Measurements from ENCODE around the gene ARHGEF26.

DNA sequence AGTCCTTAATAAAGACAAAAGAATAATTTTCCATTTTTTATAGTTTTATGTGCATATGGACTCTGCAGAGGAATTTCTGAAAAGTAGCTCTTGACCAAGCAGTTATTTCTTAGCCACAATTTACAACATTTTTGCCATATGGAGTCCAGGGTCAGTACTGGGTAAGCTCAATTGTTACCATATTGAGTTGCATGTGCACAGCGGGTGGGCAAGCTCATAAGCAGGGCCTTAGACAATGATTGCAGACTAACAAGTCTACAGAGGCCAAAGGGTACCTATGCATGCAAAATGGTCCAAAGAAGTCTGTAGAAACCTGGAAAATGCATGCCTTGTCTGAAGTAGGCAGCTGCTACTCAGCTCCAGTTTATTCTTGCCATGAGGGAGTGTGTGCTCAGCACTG, 19.0 kb upstream of the ARHGEF26 start:
- TF ChIP-seq, protein P1, sequence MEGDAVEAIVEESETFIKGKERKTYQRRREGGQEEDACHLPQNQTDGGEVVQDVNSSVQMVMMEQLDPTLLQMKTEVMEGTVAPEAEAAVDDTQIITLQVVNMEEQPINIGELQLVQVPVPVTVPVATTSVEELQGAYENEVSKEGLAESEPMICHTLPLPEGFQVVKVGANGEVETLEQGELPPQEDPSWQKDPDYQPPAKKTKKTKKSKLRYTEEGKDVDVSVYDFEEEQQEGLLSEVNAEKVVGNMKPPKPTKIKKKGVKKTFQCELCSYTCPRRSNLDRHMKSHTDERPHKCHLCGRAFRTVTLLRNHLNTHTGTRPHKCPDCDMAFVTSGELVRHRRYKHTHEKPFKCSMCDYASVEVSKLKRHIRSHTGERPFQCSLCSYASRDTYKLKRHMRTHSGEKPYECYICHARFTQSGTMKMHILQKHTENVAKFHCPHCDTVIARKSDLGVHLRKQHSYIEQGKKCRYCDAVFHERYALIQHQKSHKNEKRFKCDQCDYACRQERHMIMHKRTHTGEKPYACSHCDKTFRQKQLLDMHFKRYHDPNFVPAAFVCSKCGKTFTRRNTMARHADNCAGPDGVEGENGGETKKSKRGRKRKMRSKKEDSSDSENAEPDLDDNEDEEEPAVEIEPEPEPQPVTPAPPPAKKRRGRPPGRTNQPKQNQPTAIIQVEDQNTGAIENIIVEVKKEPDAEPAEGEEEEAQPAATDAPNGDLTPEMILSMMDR (IDR thresholded peaks at IDR 0.05) = no peak
- TF ChIP-seq POLR2AphosphoS5 (IDR thresholded peaks at IDR 0.05) (no peak), EP300 (IDR thresholded peaks at IDR 0.05) (no peak), POLR2A (IDR thresholded peaks at IDR 0.05; ENCODE audit: low read depth) (no peak)
